ENCODE measurements around the gene NBPF11.
A peak's percentile ranks its signal among the peaks of the same experiment; 100 is the strongest.
"Not testable (repeated sequence)": the region's sequence is repeated elsewhere in the genome, so short reads cannot be mapped to it uniquely, and the experiment has no call there.

Gene NBPF11

DNA sequence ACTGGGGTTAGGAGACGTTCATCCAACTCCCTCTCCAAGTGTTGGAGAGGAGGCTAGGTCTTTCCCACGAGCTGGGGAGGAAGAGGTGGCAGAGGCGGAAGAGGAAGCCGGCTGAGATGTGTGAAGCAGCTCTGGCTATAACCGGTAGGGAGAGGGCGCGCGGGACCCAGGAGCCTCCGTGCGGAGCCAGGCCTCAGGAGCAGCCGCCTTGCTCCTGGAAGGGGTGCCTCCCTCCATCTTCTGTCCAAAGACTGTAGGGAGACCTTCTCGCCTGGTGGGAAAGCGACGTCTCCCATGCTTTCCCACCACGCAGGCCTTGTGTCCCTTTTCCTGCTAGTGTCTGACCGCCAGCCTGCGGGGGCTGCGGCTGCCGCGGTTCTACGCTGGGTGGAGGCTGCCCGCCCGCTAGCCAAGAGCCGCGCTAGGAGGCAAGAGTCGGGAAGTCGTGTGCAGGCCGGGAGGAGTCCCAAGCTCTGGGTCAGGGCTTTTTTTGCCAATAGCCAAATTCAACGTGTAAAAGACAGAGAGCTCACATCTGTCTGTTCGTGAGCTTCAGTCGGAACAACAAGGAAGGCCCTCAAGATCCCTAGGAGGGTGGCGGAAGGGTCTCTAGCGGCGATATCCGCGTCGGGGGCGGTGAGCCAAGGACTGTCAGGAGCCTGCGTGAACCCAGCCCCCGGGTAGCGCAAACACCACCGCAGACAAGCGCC lies 8.4 kb upstream of the NBPF11 start:
- Histone ChIP-seq H3K36me3 (ENCODE audit: insufficient read depth, low read length) (no peaks in the 10 kb centered on the region), H3K4me3 (ENCODE audit: low read length) (no peak overlapping the region), H2AFZ (ENCODE audit: low read depth, low read length) (no peak overlapping the region), H3K27me3 (ENCODE audit: insufficient read depth, low read length) (no peaks in the 10 kb centered on the region), H3K9me3 (ENCODE audit: low read length) (no peaks in the 10 kb centered on the region), H3K4me1 (ENCODE audit: insufficient read depth, low read length) (no peaks in the 10 kb centered on the region)

- Histone ChIP-seq H3K36me3 (ENCODE audit: insufficient read depth, low read length) (no peaks in the 10 kb centered on the region), H3K4me1 (ENCODE audit: insufficient read depth, low read length) (no peaks in the 10 kb centered on the region), H2AFZ (ENCODE audit: low read depth, low read length) (no peak overlapping the region), H3K9me3 (ENCODE audit: low read length) (no peaks in the 10 kb centered on the region), H3K27me3 (ENCODE audit: insufficient read depth, low read length) (no peaks in the 10 kb centered on the region), H3K4me3 (ENCODE audit: low read length) (no peak overlapping the region)
Measured at GRCh38 chr1:148160048-148160342, 7.9 kb upstream of the NBPF11 start.

- H3K27me3 ChIP-seq (ENCODE audit: insufficient read depth, low read length) = no peaks in the 10 kb centered on the region
- no peaks in the 10 kb centered on the region for H3K36me3 ChIP-seq (ENCODE audit: insufficient read depth, low read length)
- no peaks in the 10 kb centered on the region for H3K4me1 ChIP-seq (ENCODE audit: insufficient read depth, low read length)
- no peak overlapping the region for H2AFZ ChIP-seq (ENCODE audit: low read depth, low read length)
- H3K4me3 ChIP-seq (ENCODE audit: low read length) = no peak overlapping the region
- no peaks in the 10 kb centered on the region for H3K9me3 ChIP-seq (ENCODE audit: low read length)
Measured at GRCh38 chr1:148158341-148159003, 6.4 kb upstream of the NBPF11 start.

DNA sequence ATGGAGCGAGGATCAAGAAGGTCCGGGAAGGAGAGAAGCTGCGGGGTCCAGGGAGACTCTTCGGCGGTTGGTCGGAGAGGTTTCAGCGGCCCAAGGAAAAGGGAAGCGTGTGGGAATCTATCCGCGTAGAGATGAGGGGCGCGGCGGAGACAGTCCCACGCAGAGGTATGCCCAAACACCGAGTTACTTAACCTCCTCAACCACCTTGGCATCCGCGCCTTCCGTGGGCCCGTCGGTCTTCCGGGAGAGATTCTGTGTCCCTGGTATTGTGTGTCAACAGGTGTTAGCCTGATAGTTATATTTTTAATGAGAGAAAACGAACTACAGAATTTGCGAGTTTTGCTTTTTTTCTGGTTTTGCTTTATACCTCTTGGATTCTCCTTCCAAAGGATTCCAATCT lies 5.7 kb upstream of the NBPF11 start:
- H3K4me3 ChIP-seq (ENCODE audit: low read length); H3K27me3 ChIP-seq (ENCODE audit: insufficient read depth, low read length); H3K4me1 ChIP-seq (ENCODE audit: insufficient read depth, low read length); H3K9me3 ChIP-seq (ENCODE audit: low read length); H2AFZ ChIP-seq (ENCODE audit: low read depth, low read length); H3K36me3 ChIP-seq (ENCODE audit: insufficient read depth, low read length): not testable (repeated sequence)

DNA sequence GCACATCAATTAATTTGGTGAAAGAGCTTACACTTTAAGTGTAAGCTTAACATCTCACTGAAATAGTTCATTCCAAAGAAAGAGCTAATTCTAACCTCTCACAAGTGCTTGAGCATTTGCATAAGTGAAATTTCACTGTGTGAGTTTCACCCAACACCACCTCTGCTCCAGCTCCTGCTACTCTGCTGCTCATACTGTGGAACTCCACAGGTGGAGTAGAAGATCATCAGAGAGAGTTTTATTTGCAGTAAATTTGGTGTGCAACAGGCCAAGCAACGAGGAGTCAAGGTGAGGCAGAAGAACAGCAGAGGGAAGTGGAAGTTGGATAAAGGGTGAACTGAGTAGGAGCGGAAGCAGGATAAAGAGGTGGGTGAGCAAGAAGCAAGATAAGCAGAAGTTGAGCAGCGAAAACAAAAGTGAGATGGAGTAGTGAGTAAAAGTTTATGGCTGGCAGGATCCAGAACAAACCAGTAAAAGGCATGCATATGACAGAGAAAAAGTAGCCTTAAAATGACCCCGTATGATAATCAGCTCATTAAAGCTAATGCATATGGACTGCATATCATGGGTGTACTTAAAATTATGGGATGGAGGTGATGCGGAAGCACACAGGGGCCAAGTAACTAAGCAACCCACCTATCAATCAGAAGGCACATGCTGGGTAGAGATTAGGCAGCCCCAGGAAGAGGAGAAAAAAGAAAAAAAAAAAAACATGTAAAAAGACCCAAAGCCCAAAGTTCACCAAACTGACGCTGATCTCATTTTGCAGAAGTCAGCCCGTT lies 3.6 kb upstream of the NBPF11 start:
- H3K36me3 ChIP-seq (ENCODE audit: insufficient read depth, low read length); H3K27me3 ChIP-seq (ENCODE audit: insufficient read depth, low read length); H3K4me1 ChIP-seq (ENCODE audit: insufficient read depth, low read length); H2AFZ ChIP-seq (ENCODE audit: low read depth, low read length); H3K4me3 ChIP-seq (ENCODE audit: low read length); H3K9me3 ChIP-seq (ENCODE audit: low read length): not testable (repeated sequence)

GRCh38 chr1:148152795-148153194 lies 714 bp upstream of the NBPF11 start:
- H3K27me3 ChIP-seq (ENCODE audit: insufficient read depth, low read length); H3K36me3 ChIP-seq (ENCODE audit: insufficient read depth, low read length); H3K4me3 ChIP-seq (ENCODE audit: low read length); H3K9me3 ChIP-seq (ENCODE audit: low read length); H3K4me1 ChIP-seq (ENCODE audit: insufficient read depth, low read length): not testable (repeated sequence)
- peak overlapping the region; percentile 16 for H2AFZ ChIP-seq (ENCODE audit: low read depth, low read length)

GRCh38 chr1:148151371-148151819 lies 686 bp downstream of the NBPF11 start:
- H3K4me1 ChIP-seq (ENCODE audit: insufficient read depth, low read length); H3K36me3 ChIP-seq (ENCODE audit: insufficient read depth, low read length); H3K27me3 ChIP-seq (ENCODE audit: insufficient read depth, low read length); H3K9me3 ChIP-seq (ENCODE audit: low read length): not testable (repeated sequence)
- Histone ChIP-seq H2AFZ (ENCODE audit: low read depth, low read length) (peak overlapping the region; percentile 3), H3K4me3 (ENCODE audit: low read length) (peak overlapping the region; percentile 60)

- not testable (repeated sequence) for H3K36me3 ChIP-seq (ENCODE audit: insufficient read depth, low read length); H2AFZ ChIP-seq (ENCODE audit: low read depth, low read length); H3K9me3 ChIP-seq (ENCODE audit: low read length); H3K4me1 ChIP-seq (ENCODE audit: insufficient read depth, low read length); H3K27me3 ChIP-seq (ENCODE audit: insufficient read depth, low read length)
- peak overlapping the region; percentile 60 for H3K4me3 ChIP-seq (ENCODE audit: low read length)
Measured at GRCh38 chr1:148150945-148151344, 1.1 kb downstream of the NBPF11 start.

GRCh38 chr1:148150014-148150413 lies 2.1 kb downstream of the NBPF11 start:
- not testable (repeated sequence) for H3K4me1 ChIP-seq (ENCODE audit: insufficient read depth, low read length); H3K9me3 ChIP-seq (ENCODE audit: low read length); H3K4me3 ChIP-seq (ENCODE audit: low read length); H3K36me3 ChIP-seq (ENCODE audit: insufficient read depth, low read length); H3K27me3 ChIP-seq (ENCODE audit: insufficient read depth, low read length); H2AFZ ChIP-seq (ENCODE audit: low read depth, low read length)

GRCh38 chr1:148149050-148149815 lies 2.8 kb downstream of the NBPF11 start:
- H3K4me1 ChIP-seq (ENCODE audit: insufficient read depth, low read length); H3K4me3 ChIP-seq (ENCODE audit: low read length); H3K27me3 ChIP-seq (ENCODE audit: insufficient read depth, low read length); H3K9me3 ChIP-seq (ENCODE audit: low read length); H2AFZ ChIP-seq (ENCODE audit: low read depth, low read length); H3K36me3 ChIP-seq (ENCODE audit: insufficient read depth, low read length): not testable (repeated sequence)

DNA sequence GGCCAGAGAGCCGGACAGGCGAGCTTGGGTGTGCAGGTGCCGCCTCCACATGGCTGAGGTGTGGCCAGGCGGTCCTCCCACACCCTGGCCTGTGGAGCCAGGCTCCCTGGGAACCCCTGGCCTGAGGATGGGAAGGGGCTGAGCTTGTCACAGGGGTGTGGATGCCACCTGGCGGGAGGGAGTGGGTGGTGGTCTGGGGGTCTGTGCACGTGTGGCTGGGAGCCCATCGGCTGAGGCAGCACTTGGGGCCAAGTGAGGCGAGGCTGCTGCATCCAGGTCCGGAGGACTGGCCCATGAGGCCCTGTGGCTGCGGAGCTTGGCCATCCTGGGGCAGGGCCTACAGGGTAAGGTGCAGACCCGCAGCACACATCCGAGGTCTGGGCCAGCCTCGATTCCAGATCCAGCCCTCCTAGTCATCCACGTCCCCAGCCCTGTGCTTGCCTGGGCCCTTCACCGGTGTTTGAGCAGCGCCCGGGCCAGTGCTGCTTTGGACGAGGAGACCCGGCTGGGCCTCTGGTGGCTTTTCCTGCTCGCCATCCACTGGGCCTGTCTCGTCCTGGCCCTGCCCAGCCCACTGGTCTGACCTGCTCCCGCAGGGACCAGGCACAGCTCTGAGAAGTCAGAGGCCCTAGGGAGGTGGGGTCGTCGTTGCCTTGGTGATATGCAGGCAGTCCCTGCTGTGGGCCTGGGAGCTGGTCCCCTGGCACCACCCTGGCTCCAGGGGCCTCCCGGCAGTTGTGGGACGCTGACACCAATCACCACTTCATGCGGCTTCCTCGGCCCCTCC lies 4.8 kb downstream of the NBPF11 start:
- H3K9me3 ChIP-seq (ENCODE audit: low read length); H3K36me3 ChIP-seq (ENCODE audit: insufficient read depth, low read length); H3K27me3 ChIP-seq (ENCODE audit: insufficient read depth, low read length); H2AFZ ChIP-seq (ENCODE audit: low read depth, low read length); H3K4me3 ChIP-seq (ENCODE audit: low read length); H3K4me1 ChIP-seq (ENCODE audit: insufficient read depth, low read length): not testable (repeated sequence)

DNA sequence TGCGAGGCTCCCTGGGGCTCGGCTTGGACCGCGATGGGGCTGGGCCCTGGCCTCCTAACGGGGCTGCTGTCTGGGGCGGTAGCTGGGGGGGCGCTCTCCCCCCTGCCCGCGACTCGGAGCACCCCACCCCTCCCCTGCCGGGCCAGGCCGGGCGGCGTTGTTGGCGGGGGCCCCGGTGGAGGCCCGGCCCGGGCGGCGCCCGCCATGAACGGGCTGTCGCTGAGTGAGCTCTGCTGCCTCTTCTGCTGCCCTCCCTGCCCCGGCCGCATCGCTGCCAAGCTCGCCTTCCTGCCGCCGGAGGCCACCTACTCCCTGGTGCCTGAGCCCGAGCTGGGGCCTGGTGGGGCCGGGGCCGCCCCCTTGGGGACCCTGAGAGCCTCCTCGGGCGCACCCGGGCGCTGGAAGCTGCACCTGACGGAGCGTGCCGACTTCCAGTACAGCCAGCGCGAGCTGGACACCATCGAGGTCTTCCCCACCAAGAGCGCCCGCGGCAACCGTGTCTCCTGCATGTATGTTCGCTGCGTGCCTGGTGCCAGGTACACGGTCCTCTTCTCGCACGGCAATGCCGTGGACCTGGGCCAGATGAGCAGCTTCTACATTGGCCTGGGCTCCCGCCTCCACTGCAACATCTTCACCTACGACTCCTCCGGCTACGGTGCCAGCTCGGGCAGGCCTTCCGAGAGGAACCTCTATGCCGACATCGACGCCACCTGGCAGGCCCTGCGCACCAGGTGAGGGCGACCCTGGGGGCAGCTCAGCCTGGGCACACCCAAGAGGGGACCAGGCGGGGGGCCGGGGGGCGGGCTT lies 5.7 kb downstream of the NBPF11 start:
- not testable (repeated sequence) for H2AFZ ChIP-seq (ENCODE audit: low read depth, low read length); H3K9me3 ChIP-seq (ENCODE audit: low read length); H3K27me3 ChIP-seq (ENCODE audit: insufficient read depth, low read length); H3K4me3 ChIP-seq (ENCODE audit: low read length); H3K4me1 ChIP-seq (ENCODE audit: insufficient read depth, low read length); H3K36me3 ChIP-seq (ENCODE audit: insufficient read depth, low read length)
